Endothelial cell of umbilical vein (primary cell): Measurements from ENCODE around the gene FBXO9. TPM values are rescaled to one million over a fixed set of nuclear protein-coding genes. Genes with fewer than 3 reads are reported as not detected.
A peak's percentile ranks its signal among the peaks of the same experiment; 100 is the strongest.

Experiments used
- BruUV-seq: library from RNA; stranded (reverse); fragments of 400-500 nt; replicated peaks from 2 replicates; lab custom pipeline; 2021; lab: Mats Ljungman, UMichigan
- CTCF ChIA-PET: fragments of 300-600, 350-600 bp; sonication (Branson Sonifier 250); formaldehyde crosslinking; loops from one replicate; lab custom pipeline; 2021; ENCODE audit warnings: antibody characterized with exemption, inconsistent platforms; lab: Charles Lee
- POLR2A ChIA-PET: fragments of 300-600, 350-600 bp; sonication (Branson Sonifier 250); formaldehyde crosslinking; loops from one replicate; lab custom pipeline; 2021; ENCODE audit warnings: antibody characterized with exemption, inconsistent platforms; lab: Charles Lee
- DNase-seq: peaks from one replicate; pipeline ENCODE4 v3.0.0-alpha.2; 2011; ENCODE audit warnings: low read depth, low spot score
- FAIRE-seq: peaks from 2 replicates; lab custom pipeline; 2011; peaks lifted over from hg19 to GRCh38; lab: Jason Lieb, UNC
- H2AFZ ChIP-seq: 2 replicates; pipeline ENCODE4 v1.6.0; 2012; ENCODE audit warnings: low read depth, low read length, control low read depth, inconsistent platforms
- H3K27ac ChIP-seq: 2 replicates; pipeline ENCODE4 v1.5.1; 2011; ENCODE audit warnings: low read depth, mild to moderate bottlenecking, control low read depth, low read length, moderate library complexity; ENCODE audit not compliant: insufficient read depth
- H3K27me3 ChIP-seq, 2 experiments: 2 replicates each; pipeline versions ENCODE4 v1.6.0 to v1.6.1; 2011; ENCODE audit warnings: low read length in 2 of 2, mixed read lengths in 1 of 2; ENCODE audit not compliant: control insufficient read depth in 2 of 2, insufficient read depth in 2 of 2
- H3K36me3 ChIP-seq, 2 experiments: 2 replicates in 1 of 2; 3 replicates in 1 of 2; pipeline ENCODE4 v1.5.1; 2011; ENCODE audit warnings: low read length in 2 of 2, mild to moderate bottlenecking in 1 of 2, moderate library complexity in 1 of 2; ENCODE audit not compliant: control insufficient read depth in 2 of 2, insufficient read depth in 2 of 2; ENCODE audit errors: extremely low read depth in 1 of 2
- H3K4me1 ChIP-seq: 3 replicates; pipeline ENCODE4 v1.5.1; 2011; ENCODE audit warnings: mild to moderate bottlenecking, low read length; ENCODE audit not compliant: control insufficient read depth, insufficient read depth; ENCODE audit errors: extremely low read depth
- H3K4me2 ChIP-seq: 2 replicates; pipeline ENCODE4 v1.6.1; 2011; ENCODE audit warnings: low read length, control low read depth, mixed read lengths; ENCODE audit not compliant: insufficient read depth
- H3K4me3 ChIP-seq, 3 experiments: fragments of 200-600 bp in 1 of 3; sonication (generic), shearing (Covaris generic) in 1 of 3; replicated peaks in 1 of 3; 2 replicates each; pipeline ENCODE4 v1.5.1; 2011 to 2016; ENCODE audit warnings: control low read depth in 3 of 3, low read length in 3 of 3, mild to moderate bottlenecking in 2 of 3, inconsistent platforms in 1 of 3, low read depth in 1 of 3, moderate library complexity in 1 of 3; ENCODE audit not compliant: insufficient read depth in 1 of 3
- H3K79me2 ChIP-seq: 2 replicates; pipeline ENCODE4 v1.6.0; 2012; ENCODE audit warnings: low read length, inconsistent platforms; ENCODE audit not compliant: control insufficient read depth, insufficient read depth
- H3K9ac ChIP-seq: replicated peaks from 2 replicates; pipeline ENCODE3; 2011; ENCODE audit warnings: low read length, control low read depth; ENCODE audit not compliant: insufficient read depth; ENCODE audit errors: extremely low read depth
- H3K9me1 ChIP-seq: replicated peaks from 3 replicates; pipeline ENCODE4 v1.6.0; 2011; ENCODE audit warnings: mild to moderate bottlenecking, low read length; ENCODE audit not compliant: control insufficient read depth, insufficient read depth; ENCODE audit errors: extremely low read depth
- H3K9me3 ChIP-seq: replicated peaks from 2 replicates; pipeline ENCODE4 v1.5.1; 2012; ENCODE audit warnings: low read length, inconsistent platforms; ENCODE audit not compliant: control insufficient read depth, insufficient read depth
- H4K20me1 ChIP-seq: replicated peaks from 2 replicates; pipeline ENCODE3; 2011; ENCODE audit warnings: mild to moderate bottlenecking, low read length; ENCODE audit not compliant: control insufficient read depth, insufficient read depth; ENCODE audit errors: extremely low read depth
- EZH2 ChIP-seq: IDR thresholded peaks from 2 replicates; pipeline ENCODE4 v1.6.1; 2012; ENCODE audit warnings: borderline replicate concordance, low read depth, mild to moderate bottlenecking, moderate library complexity, low read length, inconsistent platforms; ENCODE audit not compliant: severe bottlenecking
- FOS ChIP-seq: IDR thresholded peaks from 2 replicates; pipeline ENCODE4 v1.6.1; 2011; ENCODE audit warnings: mild to moderate bottlenecking, low read length, moderate library complexity, borderline replicate concordance; ENCODE audit not compliant: insufficient read depth
- GATA2 ChIP-seq: IDR thresholded peaks from 2 replicates; pipeline ENCODE4 v1.7.0; 2011; ENCODE audit warnings: low read depth, mild to moderate bottlenecking, moderate library complexity, mixed read lengths, low read length; ENCODE audit not compliant: insufficient read length, insufficient read depth
- JUN ChIP-seq: IDR thresholded peaks from 2 replicates; pipeline ENCODE4 v1.6.1; 2011; ENCODE audit warnings: borderline replicate concordance, low read depth; ENCODE audit not compliant: insufficient read length, insufficient read depth
- MYC ChIP-seq: IDR thresholded peaks from one replicate; pipeline ENCODE4 v1.6.1; 2011; ENCODE audit warnings: mild to moderate bottlenecking, low read depth, low read length
- POLR2A ChIP-seq: IDR thresholded peaks from 2 replicates; pipeline ENCODE4 v1.6.1; 2012; ENCODE audit warnings: low read depth, mild to moderate bottlenecking, control low read depth, low read length
- POLR2AphosphoS5 ChIP-seq: IDR thresholded peaks from 2 replicates; pipeline ENCODE4 v1.6.1; 2012; ENCODE audit warnings: low read depth, mild to moderate bottlenecking, control low read depth, low read length, moderate library complexity; ENCODE audit not compliant: insufficient read depth
- dilution Hi-C: fragments of 300-500 bp; cut with MboI; formaldehyde crosslinking; loops from one replicate; pipeline ENCODE4 v1.15.0; 2019; ENCODE audit warnings: low sequenced_read_pairs; ENCODE audit not compliant: extremely low pct_ligation_motif_present
- intact Hi-C: fragments of 100-400 bp; cut with micrococcal nuclease; formaldehyde crosslinking; loops from one replicate; pipeline ENCODE4 v1.10.0; 2022
- polyA plus RNA-seq, 4 experiments: library from polyadenylated mRNA; depleted of rRNA in 3 of 4; stranded (reverse) in 3 of 4; unstranded in 1 of 4; fragments of >200 nt; gene quantifications; 2 replicates each; pipeline versions ENCODE4 v1.2.1 to v1.2.3, GENCODE V29; 2011 to 2012; ENCODE audit warnings: missing spikeins in 1 of 4
- total RNA-seq: library from RNA; stranded (reverse); gene quantifications from 2 replicates; pipeline ENCODE4 v1.2.3, GENCODE V29; 2021
- TF ChIP-seq, protein P1 (sequence below): IDR thresholded peaks from 2 replicates; pipeline ENCODE4 v1.6.1; 2011; ENCODE audit not compliant: insufficient read depth, insufficient read length
- TF ChIP-seq, protein P2 (sequence below), 2 donors: IDR thresholded peaks; 1 replicate in 1 of 2; 2 replicates in 1 of 2; pipeline ENCODE4 v1.5.1; 2011; ENCODE audit warnings: low read length in 2 of 2, mild to moderate bottlenecking in 2 of 2, moderate library complexity in 2 of 2, control low read depth in 1 of 2, inconsistent platforms in 1 of 2, low read depth in 1 of 2; ENCODE audit not compliant: insufficient read depth in 1 of 2; ENCODE audit errors: extremely low read depth in 1 of 2

Gene FBXO9
- total and polyA plus RNA-seq, 2 donors (not counting 3 experiments of a cell fraction or from before 2014, with no cell fraction given) = 48.1 to 58.9 TPM

DNA sequence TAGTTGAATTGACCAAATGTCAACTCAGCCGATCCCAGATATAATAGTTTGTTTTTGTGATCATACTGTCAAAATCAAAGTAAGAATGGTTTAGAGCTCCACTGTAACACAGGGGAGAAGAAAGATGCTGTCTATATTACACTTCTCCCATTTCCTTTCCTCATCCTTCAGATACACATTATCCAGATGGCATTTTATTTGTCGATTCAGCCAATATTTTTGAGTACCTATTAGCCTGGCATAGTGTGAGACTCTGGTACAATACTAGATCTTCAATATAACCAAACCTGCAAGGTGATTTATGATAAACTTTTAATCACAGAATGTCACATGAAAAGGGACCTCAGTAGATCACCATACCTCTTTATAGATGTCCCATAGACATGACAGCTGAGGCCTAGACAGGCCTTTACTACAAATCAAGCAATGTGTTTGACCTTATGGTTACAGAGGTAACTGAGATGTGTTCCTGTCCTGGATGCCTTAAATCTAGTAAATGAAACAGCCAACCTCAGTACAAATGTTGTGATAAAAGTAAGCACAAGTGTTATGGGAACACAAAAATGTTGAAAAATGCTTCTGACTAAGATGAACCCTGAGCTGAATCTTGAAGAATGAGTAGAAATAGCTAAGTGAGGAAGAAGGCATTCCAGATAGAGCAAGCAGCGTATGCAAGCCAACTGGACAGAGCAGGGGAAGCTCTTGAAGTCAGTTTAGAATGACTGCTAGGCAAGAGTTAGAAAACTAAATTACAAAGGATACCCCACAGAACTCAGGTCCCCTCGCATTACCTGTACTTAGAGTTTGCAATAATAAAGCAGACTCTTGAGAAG lies 1.9 kb downstream of the FBXO9 start:
- DNase-seq = no peak
- Histone ChIP-seq H3K27ac (no peak overlapping the region), H3K9me1 (no peaks in the 10 kb centered on the region), H4K20me1 (no peaks in the 10 kb centered on the region), H3K4me2 (peak overlapping the region; percentile 50), H3K9ac (no peak overlapping the region), H3K4me3 (no peak overlapping the region), H3K79me2 (peaks cover 18% of the 10 kb centered on the region), H3K4me1 (peaks cover 2% of the 10 kb centered on the region), H3K27me3 (no peaks in the 10 kb centered on the region), H2AFZ (no peak overlapping the region), H3K9me3 (no peaks in the 10 kb centered on the region), H3K36me3 (peaks cover 0 to 4% of the 10 kb centered on the region in 2 experiments)
- FAIRE-seq = no peak
- CTCF ChIA-PET = interaction anchor here (1.5 to 5.3 kb wide), 4 partner anchors 14 to 418 kb away, joined by 5 to 49 read pairs (median 8); partner anchors contain the start of gene GSTA4
- TF ChIP-seq EZH2 = no peak
- TF ChIP-seq, protein P1, sequence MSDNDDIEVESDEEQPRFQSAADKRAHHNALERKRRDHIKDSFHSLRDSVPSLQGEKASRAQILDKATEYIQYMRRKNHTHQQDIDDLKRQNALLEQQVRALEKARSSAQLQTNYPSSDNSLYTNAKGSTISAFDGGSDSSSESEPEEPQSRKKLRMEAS = no peak
- TF ChIP-seq POLR2AphosphoS5 = no peak
- no peak for TF ChIP-seq MYC
- no peak for TF ChIP-seq POLR2A
- TF ChIP-seq JUN = no peak
- no peak for TF ChIP-seq FOS
- TF ChIP-seq, protein P2, sequence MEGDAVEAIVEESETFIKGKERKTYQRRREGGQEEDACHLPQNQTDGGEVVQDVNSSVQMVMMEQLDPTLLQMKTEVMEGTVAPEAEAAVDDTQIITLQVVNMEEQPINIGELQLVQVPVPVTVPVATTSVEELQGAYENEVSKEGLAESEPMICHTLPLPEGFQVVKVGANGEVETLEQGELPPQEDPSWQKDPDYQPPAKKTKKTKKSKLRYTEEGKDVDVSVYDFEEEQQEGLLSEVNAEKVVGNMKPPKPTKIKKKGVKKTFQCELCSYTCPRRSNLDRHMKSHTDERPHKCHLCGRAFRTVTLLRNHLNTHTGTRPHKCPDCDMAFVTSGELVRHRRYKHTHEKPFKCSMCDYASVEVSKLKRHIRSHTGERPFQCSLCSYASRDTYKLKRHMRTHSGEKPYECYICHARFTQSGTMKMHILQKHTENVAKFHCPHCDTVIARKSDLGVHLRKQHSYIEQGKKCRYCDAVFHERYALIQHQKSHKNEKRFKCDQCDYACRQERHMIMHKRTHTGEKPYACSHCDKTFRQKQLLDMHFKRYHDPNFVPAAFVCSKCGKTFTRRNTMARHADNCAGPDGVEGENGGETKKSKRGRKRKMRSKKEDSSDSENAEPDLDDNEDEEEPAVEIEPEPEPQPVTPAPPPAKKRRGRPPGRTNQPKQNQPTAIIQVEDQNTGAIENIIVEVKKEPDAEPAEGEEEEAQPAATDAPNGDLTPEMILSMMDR (IDR thresholded peaks at IDR 0.05; ENCODE audit: extremely low read depth in 1 of 2, insufficient read depth in 1 of 2, low read depth in 1 of 2, low read length in 2 of 2) = no peak
- TF ChIP-seq GATA2 = no peak
- no TSS peak for BruUV-seq
- intact Hi-C loops (no loop called here), dilution Hi-C loops (no loop called here)
- POLR2A ChIA-PET = no interaction called here
